ENCODE data around the gene TMOD1.
A peak's percentile ranks its signal among the peaks of the same experiment; 100 is the strongest.
"Not testable (repeated sequence)": the region's sequence is repeated elsewhere in the genome, so short reads cannot be mapped to it uniquely, and the experiment has no call there.

The TMOD1 gene

GRCh38 chr9:97602430-97602829 lies 101.0 kb downstream of the TMOD1 start:
- in situ Hi-C loops (cut with MboI; ENCODE audit: low sequenced_read_pairs): loop anchor here (10.0 kb wide), 2 partner anchors 208 to 748 kb away; partner anchors contain the start of gene ZNF782
- DNase-seq (ENCODE audit: low spot score in 2 of 2): no peak
- H3K4me1 ChIP-seq: no peaks in the 10 kb centered on the region
- no peaks in the 10 kb centered on the region for H3K27me3 ChIP-seq (ENCODE audit: low read depth)
- peaks cover 47% of the 10 kb centered on the region for H3K36me3 ChIP-seq (replicated peaks)
- H3K4me3 ChIP-seq: no peak overlapping the region
- H3K9me3 ChIP-seq: no peaks in the 10 kb centered on the region

DNA sequence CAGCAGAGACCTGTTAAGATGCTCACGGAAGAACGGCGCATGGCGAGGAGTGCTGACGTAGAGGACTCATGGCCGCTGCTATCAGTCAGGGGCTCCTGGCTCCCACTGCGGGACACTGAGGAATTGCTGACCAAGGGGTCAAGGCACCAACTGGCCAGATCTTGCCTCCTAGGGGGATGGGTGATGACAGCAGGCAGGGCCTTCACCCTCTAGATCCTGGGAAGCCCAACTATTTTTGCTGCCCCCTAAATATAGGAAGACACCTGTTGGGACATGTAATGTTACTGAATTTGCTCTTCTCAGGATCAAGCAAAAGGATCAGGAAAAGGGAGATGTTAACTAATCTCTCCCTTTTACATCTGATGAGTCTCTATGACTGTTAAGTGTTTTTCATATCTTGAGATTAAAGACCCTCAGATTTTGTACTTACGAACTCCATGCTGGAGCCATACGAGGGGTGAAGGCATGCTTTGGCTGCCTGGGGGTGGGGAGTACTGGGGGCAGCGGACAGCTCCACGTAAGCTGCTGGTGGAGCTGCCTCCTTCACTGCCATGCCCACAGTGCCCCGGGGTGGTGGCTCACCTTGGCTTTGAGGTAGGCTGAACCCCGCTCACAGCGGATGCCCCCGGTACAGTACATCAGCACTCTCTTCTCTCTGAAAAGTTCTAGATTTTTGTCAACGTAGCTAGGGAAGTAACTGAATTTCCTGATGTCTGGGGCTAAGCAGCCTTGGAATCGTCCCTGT lies 103.6 kb downstream of the TMOD1 start:
- Histone ChIP-seq H3K27me3 (ENCODE audit: low read depth) (no peaks in the 10 kb centered on the region), H3K4me1 (no peaks in the 10 kb centered on the region), H3K36me3 (replicated peaks) (peaks cover 47% of the 10 kb centered on the region), H3K4me3 (no peak overlapping the region), H3K9me3 (no peaks in the 10 kb centered on the region)
- DNase-seq (ENCODE audit: low spot score in 2 of 2): no peak
- in situ Hi-C loops (cut with MboI; ENCODE audit: low sequenced_read_pairs): loop anchor here (10.0 kb wide), 2 partner anchors 210 to 750 kb away; partner anchors contain the start of gene ZNF782

DNA sequence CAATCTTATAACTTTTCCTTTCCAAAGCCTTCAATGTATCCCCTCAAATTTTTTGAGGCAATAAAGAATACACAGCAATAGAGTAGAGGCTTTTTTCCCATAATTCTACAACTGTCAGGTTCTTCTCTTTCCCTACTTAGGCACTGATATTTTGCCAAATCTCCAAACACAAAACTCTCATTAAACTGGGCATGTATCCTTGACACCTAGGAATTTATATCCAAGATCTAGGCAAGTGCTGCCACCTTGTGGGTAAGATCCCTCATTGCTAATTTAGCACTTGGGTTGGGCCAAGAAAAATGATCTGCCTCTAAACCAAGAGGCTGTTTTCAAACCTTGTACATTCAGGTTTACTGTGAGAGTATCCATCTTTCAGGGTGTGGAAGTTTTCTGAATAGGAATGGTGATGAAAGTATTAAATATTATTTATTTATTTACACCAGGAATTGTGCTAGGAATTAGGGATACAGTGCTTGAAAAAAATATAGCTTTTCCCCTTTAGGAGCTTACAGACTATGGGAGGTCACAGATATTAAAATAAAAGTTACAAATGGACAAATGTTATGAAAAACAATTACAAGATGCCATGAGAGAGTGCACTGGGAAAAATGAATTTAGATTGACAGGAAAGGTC lies 114.1 kb downstream of the TMOD1 start:
- H3K27me3 ChIP-seq (ENCODE audit: low read depth): no peaks in the 10 kb centered on the region
- in situ Hi-C loops (cut with MboI; ENCODE audit: low sequenced_read_pairs): loop anchor here (10.0 kb wide), 1 partner anchor 151 kb away; no protein-coding TSS in a partner anchor
- H3K36me3 ChIP-seq (replicated peaks): peaks cover 12% of the 10 kb centered on the region
- peaks cover 5% of the 10 kb centered on the region for H3K4me1 ChIP-seq
- peak; percentile 47 to 74 for DNase-seq (ENCODE audit: low spot score in 2 of 2)
- no peaks in the 10 kb centered on the region for H3K9me3 ChIP-seq
- no peak overlapping the region for H3K4me3 ChIP-seq

GRCh38 chr9:97617939-97618416 lies 116.5 kb downstream of the TMOD1 start:
- in situ Hi-C loops (cut with MboI; ENCODE audit: low sequenced_read_pairs): loop anchor here (10.0 kb wide), 1 partner anchor 153 kb away; no protein-coding TSS in a partner anchor
- Histone ChIP-seq H3K9me3 (no peaks in the 10 kb centered on the region), H3K4me3 (no peak overlapping the region), H3K4me1 (peaks cover 10% of the 10 kb centered on the region), H3K27me3 (ENCODE audit: low read depth) (no peaks in the 10 kb centered on the region), H3K36me3 (replicated peaks) (peaks cover 6% of the 10 kb centered on the region)
- no peak for DNase-seq (ENCODE audit: low spot score in 2 of 2)

DNA sequence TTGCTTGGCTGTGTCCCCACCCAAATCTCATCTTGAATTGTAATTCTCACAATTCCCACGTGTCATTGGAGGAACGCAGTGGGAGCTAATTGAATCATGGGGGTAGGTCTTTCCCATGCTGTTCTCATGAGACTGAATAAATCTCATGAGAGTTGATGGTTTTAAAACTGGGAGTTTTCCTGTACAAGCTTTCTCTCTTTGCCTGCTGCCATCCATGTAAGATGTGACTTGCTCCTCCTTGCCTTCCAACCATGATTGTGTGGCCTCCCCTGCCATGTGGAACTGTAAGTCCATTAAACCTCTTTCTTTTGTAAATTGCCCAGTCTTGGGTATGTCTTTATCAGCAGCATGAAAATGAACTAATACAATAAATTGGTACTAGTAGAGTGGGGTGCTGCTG lies 118.6 kb downstream of the TMOD1 start:
- in situ Hi-C loops (cut with MboI; ENCODE audit: low sequenced_read_pairs); H3K36me3 ChIP-seq (replicated peaks); DNase-seq (ENCODE audit: low spot score in 2 of 2): not testable (repeated sequence)

GRCh38 chr9:97622483-97622882 lies 121.0 kb downstream of the TMOD1 start:
- in situ Hi-C loops (cut with MboI; ENCODE audit: low sequenced_read_pairs); H3K36me3 ChIP-seq (replicated peaks); H3K4me1 ChIP-seq; H3K4me3 ChIP-seq; DNase-seq (ENCODE audit: low spot score in 2 of 2); H3K27me3 ChIP-seq (ENCODE audit: low read depth); H3K9me3 ChIP-seq: not testable (repeated sequence)

More for the DNA sequence above, 118.6 kb downstream of the TMOD1 start:
- not testable (repeated sequence) for H3K4me3 ChIP-seq; H3K27me3 ChIP-seq (ENCODE audit: low read depth); H3K9me3 ChIP-seq; H3K4me1 ChIP-seq

GRCh38 chr9:97623946-97624345 lies 122.5 kb downstream of the TMOD1 start:
- peaks cover 10% of the 10 kb centered on the region for H3K4me1 ChIP-seq
- H3K27me3 ChIP-seq (ENCODE audit: low read depth): no peaks in the 10 kb centered on the region
- in situ Hi-C loops (cut with MboI; ENCODE audit: low sequenced_read_pairs): no loop called here
- no peak overlapping the region for H3K4me3 ChIP-seq
- no peak for DNase-seq (ENCODE audit: low spot score in 2 of 2)
- peaks cover 5% of the 10 kb centered on the region for H3K36me3 ChIP-seq (replicated peaks)
- H3K9me3 ChIP-seq: no peaks in the 10 kb centered on the region

DNA sequence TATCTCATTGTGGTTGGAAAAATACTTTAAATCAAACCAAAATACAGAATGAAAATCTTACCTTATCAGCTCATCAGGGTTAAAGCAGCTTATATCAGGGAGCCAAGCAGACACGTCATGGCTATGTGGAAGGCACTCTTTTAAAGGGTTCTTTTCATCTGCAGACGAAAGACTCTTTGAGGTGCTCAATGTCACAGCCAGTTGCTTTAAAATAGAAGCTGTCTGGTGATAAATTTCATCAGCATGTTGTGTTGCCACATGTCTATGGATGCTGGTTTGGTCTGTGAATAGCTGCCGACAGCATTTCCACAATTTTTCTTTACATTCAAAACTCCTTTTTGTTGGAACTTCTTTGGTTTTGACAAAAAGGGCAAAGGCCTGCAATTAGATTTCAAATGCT lies 124.2 kb downstream of the TMOD1 start:
- in situ Hi-C loops (cut with MboI; ENCODE audit: low sequenced_read_pairs): no loop called here
- H3K36me3 ChIP-seq (replicated peaks): peaks cover 4% of the 10 kb centered on the region
- H3K27me3 ChIP-seq (ENCODE audit: low read depth): no peaks in the 10 kb centered on the region
- no peak overlapping the region for H3K4me3 ChIP-seq
- H3K4me1 ChIP-seq: peaks cover 8% of the 10 kb centered on the region
- no peak for DNase-seq (ENCODE audit: low spot score in 2 of 2)
- H3K9me3 ChIP-seq: no peaks in the 10 kb centered on the region

DNA sequence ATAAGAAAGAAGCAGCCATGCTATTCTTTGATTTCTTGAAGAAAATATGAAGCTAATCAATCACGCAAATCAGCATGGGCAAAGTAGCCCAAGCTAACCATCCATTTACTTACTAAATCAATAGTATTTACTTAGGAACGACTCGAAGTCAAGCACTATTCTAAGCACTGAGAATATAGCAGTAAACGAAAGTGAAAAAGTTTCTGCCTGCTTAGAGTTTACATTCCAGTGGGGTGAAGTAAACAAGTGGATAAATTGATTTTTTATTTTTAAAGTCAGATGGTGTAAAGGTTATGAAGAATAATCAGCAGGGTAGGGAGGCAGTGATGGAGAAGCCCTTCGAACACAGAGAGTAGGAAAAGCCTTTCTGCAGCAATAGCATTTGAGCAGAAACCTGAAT lies 126.2 kb downstream of the TMOD1 start:
- peaks cover 8% of the 10 kb centered on the region for H3K4me1 ChIP-seq
- in situ Hi-C loops (cut with MboI; ENCODE audit: low sequenced_read_pairs): no loop called here

DNA sequence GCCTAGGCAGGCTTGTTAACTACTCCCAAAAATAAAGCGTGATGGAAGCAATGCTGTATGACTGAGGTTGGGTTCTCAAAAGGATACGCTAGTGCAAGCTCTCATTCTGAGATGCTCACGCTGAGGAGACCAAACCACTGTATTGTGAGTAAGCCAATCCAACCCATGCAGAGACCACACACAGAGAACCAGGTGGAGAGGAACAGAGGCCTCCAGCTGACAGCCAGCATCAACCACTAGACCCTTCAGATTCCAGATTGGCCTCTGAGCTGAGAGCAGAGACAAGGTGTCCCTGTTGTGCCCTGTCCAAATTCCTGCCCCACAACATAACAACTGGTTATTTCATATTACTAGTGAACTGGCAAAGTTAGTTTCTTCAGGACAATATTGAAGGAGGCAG lies 127.2 kb downstream of the TMOD1 start:
- no peak for DNase-seq (ENCODE audit: low spot score in 2 of 2)
- peaks cover 8% of the 10 kb centered on the region for H3K4me1 ChIP-seq
- no peaks in the 10 kb centered on the region for H3K9me3 ChIP-seq
- peaks cover 4% of the 10 kb centered on the region; the same call in 1 of the 2 replicates for H3K36me3 ChIP-seq (replicated peaks)
- in situ Hi-C loops (cut with MboI; ENCODE audit: low sequenced_read_pairs): no loop called here
- no peak overlapping the region for H3K4me3 ChIP-seq
- H3K27me3 ChIP-seq (ENCODE audit: low read depth): no peaks in the 10 kb centered on the region

More for the DNA sequence above, 126.2 kb downstream of the TMOD1 start:
- no peaks in the 10 kb centered on the region for H3K9me3 ChIP-seq
- peaks cover 4% of the 10 kb centered on the region; the same call in 1 of the 2 replicates for H3K36me3 ChIP-seq (replicated peaks)
- DNase-seq (ENCODE audit: low spot score in 2 of 2): no peak
- no peaks in the 10 kb centered on the region for H3K27me3 ChIP-seq (ENCODE audit: low read depth)
- H3K4me3 ChIP-seq: no peak overlapping the region

DNA sequence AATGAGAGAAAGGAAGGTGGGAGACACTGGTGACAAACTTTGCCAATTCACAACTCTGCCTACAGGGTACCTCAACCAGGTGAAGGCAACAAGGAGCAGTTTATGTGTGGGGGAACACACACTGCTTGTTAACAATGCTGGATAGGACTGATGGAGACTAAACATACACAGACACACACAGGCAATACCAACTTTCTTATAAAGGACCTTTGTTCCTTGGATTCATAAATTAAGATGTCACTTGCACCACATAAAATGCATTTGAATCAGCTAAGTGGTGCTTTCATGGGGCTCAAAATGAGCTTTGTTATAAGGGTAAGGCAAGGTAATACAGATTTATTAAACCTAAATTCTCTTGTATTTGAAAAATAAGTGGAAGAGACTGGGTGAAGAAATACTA lies 127.7 kb downstream of the TMOD1 start:
- no peak for DNase-seq (ENCODE audit: low spot score in 2 of 2)
- Histone ChIP-seq H3K27me3 (ENCODE audit: low read depth) (no peaks in the 10 kb centered on the region), H3K9me3 (no peaks in the 10 kb centered on the region), H3K36me3 (replicated peaks) (peaks cover 4% of the 10 kb centered on the region; the same call in 1 of the 2 replicates), H3K4me1 (peaks cover 8% of the 10 kb centered on the region), H3K4me3 (no peak overlapping the region)
- in situ Hi-C loops (cut with MboI; ENCODE audit: low sequenced_read_pairs): no loop called here

- Histone ChIP-seq H3K27me3 (ENCODE audit: low read depth) (no peaks in the 10 kb centered on the region), H3K4me1 (peaks cover 15% of the 10 kb centered on the region), H3K4me3 (no peak overlapping the region), H3K36me3 (replicated peaks) (peaks cover 4% of the 10 kb centered on the region; the same call in 1 of the 2 replicates), H3K9me3 (no peaks in the 10 kb centered on the region)
- DNase-seq (ENCODE audit: low spot score in 2 of 2): no peak
- in situ Hi-C loops (cut with MboI; ENCODE audit: low sequenced_read_pairs): no loop called here
Observed at GRCh38 chr9:97630591-97630990, 129.1 kb downstream of the TMOD1 start.

GRCh38 chr9:97632248-97632984 lies 130.9 kb downstream of the TMOD1 start:
- Histone ChIP-seq H3K4me1 (peaks cover 15% of the 10 kb centered on the region), H3K4me3 (peak overlapping the region; percentile 86), H3K9me3 (no peaks in the 10 kb centered on the region), H3K27me3 (ENCODE audit: low read depth) (no peaks in the 10 kb centered on the region), H3K36me3 (replicated peaks) (peaks cover 1% of the 10 kb centered on the region; the same call in 1 of the 2 replicates)
- in situ Hi-C loops (cut with MboI; ENCODE audit: low sequenced_read_pairs): no loop called here
- peak; percentile 89 to 98 for DNase-seq (ENCODE audit: low spot score in 2 of 2)

All from HAP-1 (cell line).